Endothelial cell of umbilical vein (primary cell): ENCODE data around the gene SPINT1. TPM values are rescaled to one million over a fixed set of nuclear protein-coding genes. Genes with fewer than 3 reads are reported as not detected.

Experiments used
- BruUV-seq: library from RNA; stranded (reverse); fragments of 400-500 nt; replicated peaks from 2 replicates; lab custom pipeline; 2021; lab: Mats Ljungman, UMichigan
- CTCF ChIA-PET: fragments of 300-600, 350-600 bp; sonication (Branson Sonifier 250); formaldehyde crosslinking; loops from one replicate; lab custom pipeline; 2021; ENCODE audit warnings: antibody characterized with exemption, inconsistent platforms; lab: Charles Lee
- POLR2A ChIA-PET: fragments of 300-600, 350-600 bp; sonication (Branson Sonifier 250); formaldehyde crosslinking; loops from one replicate; lab custom pipeline; 2021; ENCODE audit warnings: antibody characterized with exemption, inconsistent platforms; lab: Charles Lee
- DNase-seq: peaks from one replicate; pipeline ENCODE4 v3.0.0-alpha.2; 2011; ENCODE audit warnings: low read depth, low spot score
- FAIRE-seq: peaks from 2 replicates; lab custom pipeline; 2011; peaks lifted over from hg19 to GRCh38; lab: Jason Lieb, UNC
- H2AFZ ChIP-seq: 2 replicates; pipeline ENCODE4 v1.6.0; 2012; ENCODE audit warnings: low read depth, low read length, control low read depth, inconsistent platforms
- H3K27ac ChIP-seq: 2 replicates; pipeline ENCODE4 v1.5.1; 2011; ENCODE audit warnings: low read depth, mild to moderate bottlenecking, control low read depth, low read length, moderate library complexity; ENCODE audit not compliant: insufficient read depth
- H3K27me3 ChIP-seq, 2 experiments: 2 replicates each; pipeline versions ENCODE4 v1.6.0 to v1.6.1; 2011; ENCODE audit warnings: low read length in 2 of 2, mixed read lengths in 1 of 2; ENCODE audit not compliant: control insufficient read depth in 2 of 2, insufficient read depth in 2 of 2
- H3K36me3 ChIP-seq, 2 experiments: 2 replicates in 1 of 2; 3 replicates in 1 of 2; pipeline ENCODE4 v1.5.1; 2011; ENCODE audit warnings: low read length in 2 of 2, mild to moderate bottlenecking in 1 of 2, moderate library complexity in 1 of 2; ENCODE audit not compliant: control insufficient read depth in 2 of 2, insufficient read depth in 2 of 2; ENCODE audit errors: extremely low read depth in 1 of 2
- H3K4me1 ChIP-seq: 3 replicates; pipeline ENCODE4 v1.5.1; 2011; ENCODE audit warnings: mild to moderate bottlenecking, low read length; ENCODE audit not compliant: control insufficient read depth, insufficient read depth; ENCODE audit errors: extremely low read depth
- H3K4me2 ChIP-seq: 2 replicates; pipeline ENCODE4 v1.6.1; 2011; ENCODE audit warnings: low read length, control low read depth, mixed read lengths; ENCODE audit not compliant: insufficient read depth
- H3K4me3 ChIP-seq, 3 experiments: fragments of 200-600 bp in 1 of 3; sonication (generic), shearing (Covaris generic) in 1 of 3; replicated peaks in 1 of 3; 2 replicates each; pipeline ENCODE4 v1.5.1; 2011 to 2016; ENCODE audit warnings: control low read depth in 3 of 3, low read length in 3 of 3, mild to moderate bottlenecking in 2 of 3, inconsistent platforms in 1 of 3, low read depth in 1 of 3, moderate library complexity in 1 of 3; ENCODE audit not compliant: insufficient read depth in 1 of 3
- H3K79me2 ChIP-seq: 2 replicates; pipeline ENCODE4 v1.6.0; 2012; ENCODE audit warnings: low read length, inconsistent platforms; ENCODE audit not compliant: control insufficient read depth, insufficient read depth
- H3K9ac ChIP-seq: replicated peaks from 2 replicates; pipeline ENCODE3; 2011; ENCODE audit warnings: low read length, control low read depth; ENCODE audit not compliant: insufficient read depth; ENCODE audit errors: extremely low read depth
- H3K9me1 ChIP-seq: replicated peaks from 3 replicates; pipeline ENCODE4 v1.6.0; 2011; ENCODE audit warnings: mild to moderate bottlenecking, low read length; ENCODE audit not compliant: control insufficient read depth, insufficient read depth; ENCODE audit errors: extremely low read depth
- H3K9me3 ChIP-seq: replicated peaks from 2 replicates; pipeline ENCODE4 v1.5.1; 2012; ENCODE audit warnings: low read length, inconsistent platforms; ENCODE audit not compliant: control insufficient read depth, insufficient read depth
- H4K20me1 ChIP-seq: replicated peaks from 2 replicates; pipeline ENCODE3; 2011; ENCODE audit warnings: mild to moderate bottlenecking, low read length; ENCODE audit not compliant: control insufficient read depth, insufficient read depth; ENCODE audit errors: extremely low read depth
- CTCF ChIP-seq, 2 donors: IDR thresholded peaks; 1 replicate in 1 of 2; 2 replicates in 1 of 2; pipeline ENCODE4 v1.5.1; 2011; ENCODE audit warnings: low read length in 2 of 2, mild to moderate bottlenecking in 2 of 2, moderate library complexity in 2 of 2, control low read depth in 1 of 2, inconsistent platforms in 1 of 2, low read depth in 1 of 2; ENCODE audit not compliant: insufficient read depth in 1 of 2; ENCODE audit errors: extremely low read depth in 1 of 2
- EZH2 ChIP-seq: IDR thresholded peaks from 2 replicates; pipeline ENCODE4 v1.6.1; 2012; ENCODE audit warnings: borderline replicate concordance, low read depth, mild to moderate bottlenecking, moderate library complexity, low read length, inconsistent platforms; ENCODE audit not compliant: severe bottlenecking
- FOS ChIP-seq: IDR thresholded peaks from 2 replicates; pipeline ENCODE4 v1.6.1; 2011; ENCODE audit warnings: mild to moderate bottlenecking, low read length, moderate library complexity, borderline replicate concordance; ENCODE audit not compliant: insufficient read depth
- GATA2 ChIP-seq: IDR thresholded peaks from 2 replicates; pipeline ENCODE4 v1.7.0; 2011; ENCODE audit warnings: low read depth, mild to moderate bottlenecking, moderate library complexity, mixed read lengths, low read length; ENCODE audit not compliant: insufficient read length, insufficient read depth
- JUN ChIP-seq: IDR thresholded peaks from 2 replicates; pipeline ENCODE4 v1.6.1; 2011; ENCODE audit warnings: borderline replicate concordance, low read depth; ENCODE audit not compliant: insufficient read length, insufficient read depth
- MAX ChIP-seq: IDR thresholded peaks from 2 replicates; pipeline ENCODE4 v1.6.1; 2011; ENCODE audit not compliant: insufficient read depth, insufficient read length
- MYC ChIP-seq: IDR thresholded peaks from one replicate; pipeline ENCODE4 v1.6.1; 2011; ENCODE audit warnings: mild to moderate bottlenecking, low read depth, low read length
- POLR2A ChIP-seq: IDR thresholded peaks from 2 replicates; pipeline ENCODE4 v1.6.1; 2012; ENCODE audit warnings: low read depth, mild to moderate bottlenecking, control low read depth, low read length
- POLR2AphosphoS5 ChIP-seq: IDR thresholded peaks from 2 replicates; pipeline ENCODE4 v1.6.1; 2012; ENCODE audit warnings: low read depth, mild to moderate bottlenecking, control low read depth, low read length, moderate library complexity; ENCODE audit not compliant: insufficient read depth
- dilution Hi-C: fragments of 300-500 bp; cut with MboI; formaldehyde crosslinking; loops from one replicate; pipeline ENCODE4 v1.15.0; 2019; ENCODE audit warnings: low sequenced_read_pairs; ENCODE audit not compliant: extremely low pct_ligation_motif_present
- intact Hi-C: fragments of 100-400 bp; cut with micrococcal nuclease; formaldehyde crosslinking; loops from one replicate; pipeline ENCODE4 v1.10.0; 2022
- polyA plus RNA-seq, 4 experiments: library from polyadenylated mRNA; depleted of rRNA in 3 of 4; stranded (reverse) in 3 of 4; unstranded in 1 of 4; fragments of >200 nt; gene quantifications; 2 replicates each; pipeline versions ENCODE4 v1.2.1 to v1.2.3, GENCODE V29; 2011 to 2012; ENCODE audit warnings: missing spikeins in 1 of 4
- total RNA-seq: library from RNA; stranded (reverse); gene quantifications from 2 replicates; pipeline ENCODE4 v1.2.3, GENCODE V29; 2021

SPINT1 gene
- total and polyA plus RNA-seq, 2 donors (not counting 3 experiments of a cell fraction or from before 2014, with no cell fraction given) = 4.1 to 4.2 TPM

- H3K9me1 ChIP-seq = no peaks in the 10 kb centered on the region
- no peaks in the 10 kb centered on the region for H3K4me1 ChIP-seq
- H3K79me2 ChIP-seq = no peaks in the 10 kb centered on the region
- TF ChIP-seq EZH2 (no peak), FOS (no peak), POLR2A (no peak), GATA2 (no peak), POLR2AphosphoS5 (no peak), MYC (no peak), CTCF (IDR thresholded peaks at IDR 0.05; ENCODE audit: extremely low read depth in 1 of 2, insufficient read depth in 1 of 2, low read depth in 1 of 2, low read length in 2 of 2) (no peak), JUN (no peak), MAX (no peak)
- no peak overlapping the region for H3K27ac ChIP-seq
- ChIA-PET CTCF (interaction anchor here (0.6 to 7.3 kb wide), 60 partner anchors 9 to 501 kb away, joined by 3 to 251 read pairs (median 5); partner anchors contain the start of genes C15orf62, CCDC32, DISP2 and GCHFR), POLR2A (interaction anchor here (1.1 to 1.9 kb wide), 2 partner anchors 33 to 35 kb away, joined by 4 to 5 read pairs; partner anchors contain the start of gene VPS18)
- H3K9me3 ChIP-seq = no peaks in the 10 kb centered on the region
- no TSS peak for BruUV-seq
- no peak overlapping the region for H3K4me3 ChIP-seq
- intact Hi-C loops (loop anchor here (5.0 kb wide), 1 partner anchor 164 kb away; no protein-coding TSS in a partner anchor), dilution Hi-C loops (no loop called here)
- no peak overlapping the region for H3K9ac ChIP-seq
- DNase-seq (no peak), FAIRE-seq (no peak)
- H3K36me3 ChIP-seq = no peaks in the 10 kb centered on the region
- no peak overlapping the region for H3K4me2 ChIP-seq
- H3K27me3 ChIP-seq = no peaks in the 10 kb centered on the region
- no peak overlapping the region for H2AFZ ChIP-seq
- no peaks in the 10 kb centered on the region for H4K20me1 ChIP-seq
These were observed 14.9 kb downstream of the SPINT1 start for GRCh38 chr15:40858706-40859105.
